HG03095 (cell line): ENCODE results near the gene S100Z.
"Not testable (repeated sequence)": the region's sequence is repeated elsewhere in the genome, so short reads cannot be mapped to it uniquely, and the experiment has no call there.

Experiments used
- ATAC-seq: cut with Tn5 transposase; IDR thresholded peaks from one replicate; pipeline ENCODE4 v1.9.1; 2021; ENCODE audit warnings: moderate library complexity; ENCODE audit not compliant: unreplicated experiment

S100Z gene

GRCh38 chr5:76945238-76945637 lies 95.4 kb downstream of the S100Z start:
- not testable (repeated sequence) for ATAC-seq

DNA sequence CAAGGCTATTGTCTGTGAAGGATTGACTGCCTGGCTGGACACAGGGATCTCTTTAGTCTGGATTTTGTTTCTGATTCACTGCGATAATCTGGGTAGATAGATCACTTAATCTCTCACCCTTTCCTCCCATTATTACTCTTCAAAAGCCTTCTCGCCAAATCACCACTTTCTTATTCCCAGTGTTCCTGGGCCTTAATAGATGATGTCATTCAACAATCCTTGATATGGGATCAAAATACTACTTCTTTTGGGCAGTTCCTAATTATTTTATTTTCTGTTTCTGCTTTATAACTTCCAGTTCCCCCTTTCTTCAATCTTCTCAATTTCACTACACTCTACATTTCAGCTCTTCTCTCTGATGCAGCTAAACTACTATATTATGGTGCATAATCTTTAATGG lies 96.3 kb downstream of the S100Z start:
- no peak for ATAC-seq

GRCh38 chr5:76947082-76947503 lies 97.3 kb downstream of the S100Z start:
- ATAC-seq = no peak

DNA sequence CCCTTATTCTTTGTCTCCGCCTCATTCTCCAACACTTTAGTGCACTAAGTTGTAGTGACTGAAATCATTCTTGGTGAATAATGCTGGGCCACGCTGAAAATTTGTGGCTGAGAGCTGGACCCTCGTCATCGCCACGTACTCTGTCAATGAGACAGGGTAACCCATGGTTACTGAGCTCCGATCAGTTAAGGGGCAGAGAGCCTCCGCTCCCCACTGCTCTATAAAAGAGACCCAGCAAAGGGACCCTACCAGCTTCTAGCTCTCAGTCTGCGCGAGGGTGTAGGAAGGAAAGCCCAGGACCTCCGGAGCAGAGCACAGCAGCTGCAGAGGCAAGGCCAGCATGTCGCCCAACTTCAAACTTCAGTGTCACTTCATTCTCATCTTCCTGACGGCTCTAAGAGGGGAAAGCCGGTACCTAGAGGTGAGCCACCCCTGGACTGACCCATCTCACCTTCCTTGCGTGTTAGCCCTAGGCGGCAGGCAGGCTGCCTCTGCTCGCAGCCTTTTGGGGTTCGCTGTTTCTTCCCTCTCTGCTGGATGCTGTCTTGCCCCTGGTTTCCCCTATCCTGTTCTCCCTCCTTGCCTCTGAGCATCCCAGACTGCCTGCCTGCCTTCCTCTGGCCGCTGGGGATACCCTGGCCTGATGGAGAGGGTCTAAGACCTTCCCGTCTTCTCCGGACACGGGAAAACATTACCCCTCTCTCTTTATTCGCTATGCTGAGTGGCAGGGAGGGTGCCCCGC lies 103.2 kb downstream of the S100Z start, which contains the start of gene CRHBP:
CRHBP (plus strand) TSS at position 251 of the 742 bp plus-strand sequence; CDS start at position 341, 90 bp downstream.
- no peak for ATAC-seq

DNA sequence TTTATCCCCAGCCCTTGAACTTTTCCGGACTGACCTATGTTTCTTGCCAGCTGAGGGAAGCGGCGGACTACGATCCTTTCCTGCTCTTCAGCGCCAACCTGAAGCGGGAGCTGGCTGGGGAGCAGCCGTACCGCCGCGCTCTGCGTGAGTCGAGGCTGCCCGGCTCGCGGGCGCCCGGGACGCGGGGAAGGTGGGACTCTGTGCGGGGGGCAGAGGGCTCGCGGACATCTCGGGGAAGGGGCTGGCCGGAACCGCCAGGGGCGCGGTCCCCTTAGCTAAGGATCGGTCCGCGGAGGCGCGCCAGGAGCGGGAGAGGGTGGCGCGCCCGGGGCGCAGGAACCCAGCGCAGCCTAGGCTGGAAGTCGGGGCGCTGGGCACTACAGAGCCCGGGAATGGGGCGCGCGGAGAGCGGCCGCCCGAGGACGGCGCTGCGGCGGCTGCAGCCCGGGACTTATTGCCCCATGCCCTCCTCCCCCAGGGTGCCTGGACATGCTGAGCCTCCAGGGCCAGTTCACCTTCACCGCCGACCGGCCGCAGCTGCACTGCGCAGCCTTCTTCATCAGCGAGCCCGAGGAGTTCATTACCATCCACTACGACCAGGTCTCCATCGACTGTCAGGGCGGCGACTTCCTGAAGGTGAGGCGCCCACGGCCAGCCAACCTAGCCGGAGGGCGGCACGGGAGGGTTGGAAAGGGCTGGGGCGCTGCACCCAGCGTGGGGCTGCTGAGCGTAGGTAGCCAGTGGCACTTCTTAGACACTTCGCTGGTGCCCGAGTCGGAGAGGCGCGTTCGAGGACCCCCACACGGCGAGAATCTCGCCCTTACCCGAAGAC lies 104.0 kb downstream of the S100Z start:
- ATAC-seq = no peak

GRCh38 chr5:76954383-76954763 lies 104.6 kb downstream of the S100Z start:
- no peak for ATAC-seq

DNA sequence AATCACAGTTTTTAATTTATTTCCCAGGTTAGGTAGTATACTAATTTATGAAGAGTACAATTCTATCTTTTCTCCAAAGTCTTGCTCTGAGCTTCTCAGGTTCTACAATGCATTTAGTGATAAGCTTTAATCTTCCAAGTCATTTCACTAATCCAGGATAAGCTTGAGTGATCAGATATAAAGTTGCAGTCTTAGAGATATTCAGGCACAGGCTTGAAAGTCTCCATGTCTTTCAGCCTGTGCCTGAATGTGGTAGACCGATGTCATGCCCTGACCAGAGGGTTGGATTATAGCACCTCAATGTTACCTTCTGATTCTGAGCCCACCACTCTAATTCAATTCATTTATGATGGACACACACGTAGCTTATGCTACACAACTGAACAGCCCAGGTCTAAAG lies 106.2 kb downstream of the S100Z start:
- no peak for ATAC-seq

DNA sequence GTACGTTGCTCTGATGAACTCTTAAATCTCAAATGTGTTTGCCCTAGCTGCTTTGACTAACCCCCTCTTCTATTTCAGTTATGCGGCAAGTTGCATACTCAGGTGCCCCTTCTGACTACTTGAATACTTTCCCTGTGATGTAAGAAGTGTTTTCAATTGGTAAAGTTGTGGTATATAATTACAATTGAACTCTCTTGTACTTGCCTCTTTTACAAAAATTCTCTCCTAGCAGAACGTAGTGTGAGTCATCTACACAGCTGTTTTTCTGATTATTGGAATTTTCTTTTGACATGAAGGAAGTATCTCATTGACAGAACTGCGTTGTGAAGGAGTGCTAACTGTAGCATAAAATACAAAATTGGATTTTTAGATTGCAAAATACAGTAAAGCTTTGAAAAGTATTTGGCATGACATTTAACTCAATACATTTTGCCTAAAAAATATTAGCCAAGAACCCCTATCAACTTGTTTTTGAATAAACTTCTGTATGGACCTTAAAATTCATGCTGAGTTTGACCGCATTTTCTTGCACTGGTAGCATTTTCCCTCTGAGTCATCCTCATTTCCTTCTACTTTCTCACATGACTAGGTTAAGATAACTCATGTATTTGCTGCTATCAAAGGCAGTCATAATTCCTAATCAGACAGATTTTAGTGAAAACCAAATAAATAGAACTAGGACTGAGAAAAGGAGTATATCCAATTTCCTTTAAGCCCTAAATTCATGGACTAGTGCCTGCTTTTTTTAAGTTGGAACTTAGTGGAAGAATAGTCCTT lies 109.4 kb downstream of the S100Z start:
- no peak for ATAC-seq

DNA sequence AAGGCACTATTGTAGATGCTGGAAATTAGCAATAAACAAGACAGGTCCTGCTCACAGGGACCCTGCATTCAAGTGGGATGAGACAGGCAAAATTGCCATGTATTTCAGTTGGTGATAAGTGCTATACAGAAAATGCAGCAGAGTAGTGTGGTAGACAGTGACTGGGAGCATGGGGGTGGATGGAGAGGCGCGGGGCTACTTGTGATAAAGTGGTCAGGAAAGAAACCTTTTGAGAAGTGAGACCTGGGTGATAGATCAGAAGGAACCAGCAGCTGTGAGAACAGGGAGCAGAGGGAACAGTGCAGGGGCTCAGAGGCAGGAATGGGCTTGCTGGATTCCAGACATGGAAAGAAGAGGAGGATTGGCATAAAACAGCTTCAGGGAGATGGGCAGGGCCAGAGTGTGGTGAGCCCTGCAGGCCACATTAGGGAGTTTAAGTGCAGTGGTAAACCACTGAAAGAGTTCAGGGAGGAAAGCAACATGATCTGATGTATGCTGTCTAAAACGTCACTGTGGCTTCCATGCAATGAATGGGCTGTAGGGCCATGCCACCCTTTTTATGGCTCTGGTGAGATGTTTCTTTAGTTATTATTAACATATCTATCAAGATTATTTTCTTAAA lies 110.3 kb downstream of the S100Z start:
- ATAC-seq = no peak

DNA sequence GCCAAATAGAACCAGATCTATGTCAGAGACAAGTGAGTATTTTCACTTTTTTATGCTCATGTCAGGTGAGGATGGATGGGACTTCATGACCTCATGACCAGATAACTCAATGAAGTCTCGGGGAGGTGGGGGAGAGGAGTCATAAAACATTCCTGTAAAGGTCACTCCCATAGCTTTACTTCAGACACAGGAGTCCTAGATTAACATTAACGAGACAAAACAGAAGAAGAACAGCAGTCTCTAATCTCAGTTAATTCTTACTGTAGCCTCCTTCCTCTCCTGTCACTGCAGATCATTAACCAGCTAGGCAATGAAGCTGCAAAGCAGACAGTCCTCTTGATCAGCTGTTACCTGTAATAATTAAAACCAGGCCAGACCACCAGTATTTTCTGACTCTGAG lies 114.2 kb downstream of the S100Z start:
- ATAC-seq = no peak
